Nephron (organoid): ENCODE data around the gene KRTAP10-12.

Source experiments
- H3K27ac Mint-ChIP-seq, 3 experiments: 2 replicates each; pipeline ENCODE4 v1.8.0; 2020; ENCODE audit warnings: mixed read lengths in 3 of 3, mild to moderate bottlenecking in 2 of 3, moderate library complexity in 1 of 3
- H3K27me3 Mint-ChIP-seq: 2 replicates; pipeline ENCODE4 v1.8.0; 2021; ENCODE audit warnings: low read depth, mild to moderate bottlenecking, moderate library complexity, mixed read lengths
- H3K36me3 Mint-ChIP-seq: 2 replicates; pipeline ENCODE4 v1.8.0; 2020; ENCODE audit warnings: low read depth, mixed read lengths
- H3K4me1 Mint-ChIP-seq: 2 replicates; pipeline ENCODE4 v1.8.0; 2020; ENCODE audit warnings: mixed read lengths
- H3K4me3 Mint-ChIP-seq, 3 experiments: 2 replicates each; pipeline ENCODE4 v1.8.0; 2020; ENCODE audit warnings: mild to moderate bottlenecking in 3 of 3, mixed read lengths in 3 of 3, moderate library complexity in 2 of 3
- H3K9me3 Mint-ChIP-seq: 2 replicates; pipeline ENCODE4 v1.8.0; 2020; ENCODE audit warnings: mixed read lengths
- CTCF ChIP-seq, 3 experiments: fragments of 200-600 bp; sonication (generic); IDR thresholded peaks; one replicate each; pipeline ENCODE4 v1.5.0; 2021; ENCODE audit warnings: antibody characterized with exemption in 3 of 3; ENCODE audit not compliant: unreplicated experiment in 3 of 3

KRTAP10-12 gene

GRCh38 chr21:44694776-44695175, 2.2 kb upstream of the KRTAP10-12 start:
- Mint-ChIP-seq H3K9me3 (peaks cover 27% of the 10 kb centered on the region), H3K4me3 (no peak overlapping the region), H3K27me3 (peaks cover 49% of the 10 kb centered on the region), H3K36me3 (no peaks in the 10 kb centered on the region), H3K4me1 (peaks cover 25% of the 10 kb centered on the region), H3K27ac (no peak overlapping the region)
- no peak for TF ChIP-seq CTCF (IDR thresholded peaks at IDR 0.05; ENCODE audit: unreplicated experiment in 3 of 3)

- H3K9me3 Mint-ChIP-seq = peaks cover 27% of the 10 kb centered on the region
- no peak overlapping the region for H3K4me3 Mint-ChIP-seq
- no peak for TF ChIP-seq CTCF (IDR thresholded peaks at IDR 0.05; ENCODE audit: unreplicated experiment in 3 of 3)
- H3K4me1 Mint-ChIP-seq = peaks cover 20% of the 10 kb centered on the region
- H3K27me3 Mint-ChIP-seq = peaks cover 49% of the 10 kb centered on the region
- H3K36me3 Mint-ChIP-seq = no peaks in the 10 kb centered on the region
- no peak overlapping the region for H3K27ac Mint-ChIP-seq
These were observed 1.8 kb upstream of the KRTAP10-12 start for GRCh38 chr21:44695184-44695583.

GRCh38 chr21:44695641-44696040, 1.3 kb upstream of the KRTAP10-12 start:
- H3K27me3 Mint-ChIP-seq = peaks cover 50% of the 10 kb centered on the region
- peaks cover 18% of the 10 kb centered on the region for H3K4me1 Mint-ChIP-seq
- no peak overlapping the region for H3K27ac Mint-ChIP-seq
- H3K4me3 Mint-ChIP-seq = no peak overlapping the region
- peaks cover 27% of the 10 kb centered on the region for H3K9me3 Mint-ChIP-seq
- no peak for TF ChIP-seq CTCF (IDR thresholded peaks at IDR 0.05; ENCODE audit: unreplicated experiment in 3 of 3)
- H3K36me3 Mint-ChIP-seq = no peaks in the 10 kb centered on the region

GRCh38 chr21:44696572-44696971, 400 bp upstream of the KRTAP10-12 start:
- H3K27ac Mint-ChIP-seq = no peak overlapping the region
- no peaks in the 10 kb centered on the region for H3K36me3 Mint-ChIP-seq
- no peak overlapping the region for H3K4me3 Mint-ChIP-seq
- TF ChIP-seq CTCF (IDR thresholded peaks at IDR 0.05; ENCODE audit: unreplicated experiment in 3 of 3) = no peak
- H3K27me3 Mint-ChIP-seq = peaks cover 59% of the 10 kb centered on the region
- H3K4me1 Mint-ChIP-seq = peaks cover 18% of the 10 kb centered on the region
- peaks cover 27% of the 10 kb centered on the region for H3K9me3 Mint-ChIP-seq

- peaks cover 18% of the 10 kb centered on the region for H3K4me1 Mint-ChIP-seq
- no peak overlapping the region for H3K27ac Mint-ChIP-seq
- TF ChIP-seq CTCF (IDR thresholded peaks at IDR 0.05; ENCODE audit: unreplicated experiment in 3 of 3) = no peak
- H3K9me3 Mint-ChIP-seq = peaks cover 14% of the 10 kb centered on the region
- no peak overlapping the region for H3K4me3 Mint-ChIP-seq
- H3K27me3 Mint-ChIP-seq = peaks cover 74% of the 10 kb centered on the region
- H3K36me3 Mint-ChIP-seq = no peaks in the 10 kb centered on the region
These were observed 1.1 kb downstream of the KRTAP10-12 start for GRCh38 chr21:44697811-44698734.
